Heart right ventricle (tissue), 16 donors: ENCODE data around the gene DISC1. TPM values are rescaled to one million over a fixed set of nuclear protein-coding genes. Genes with fewer than 3 reads are reported as not detected.

Source experiments
- ATAC-seq, 8 donors: fragments of 200-7000 bp; cut with Tn5 transposase; one replicate each; pipeline ENCODE4 v1.9.1; 2020; ENCODE audit warnings: mild to moderate bottlenecking in 8 of 8, moderate library complexity in 8 of 8, moderate number of reproducible peaks in 1 of 8
- DNase-seq, 2 donors: peaks; one replicate each; pipeline ENCODE4 v3.0.0-alpha.2; 2020
- H3K27ac ChIP-seq, 10 donors: fragments of 200-600 bp; sonication (generic) in 2 of 10; one replicate each; pipeline versions ENCODE4 v1.5.0 to v1.8.0; 2020 to 2022; ENCODE audit warnings: mild to moderate bottlenecking in 3 of 10
- H3K27me3 ChIP-seq, 7 donors: fragments of 200-600 bp; one replicate each; pipeline ENCODE4 v1.8.0; 2021 to 2022; ENCODE audit warnings: mild to moderate bottlenecking in 2 of 7
- H3K36me3 ChIP-seq, 9 donors: fragments of 200-600 bp; sonication (generic) in 1 of 9; one replicate each; pipeline versions ENCODE4 v1.5.0 to v1.8.0; 2020 to 2022; ENCODE audit warnings: mild to moderate bottlenecking in 2 of 9
- H3K4me1 ChIP-seq, 9 donors: fragments of 200-600 bp; sonication (generic) in 1 of 9; one replicate each; pipeline versions ENCODE4 v1.5.0 to v1.8.0; 2020 to 2022; ENCODE audit warnings: mild to moderate bottlenecking in 4 of 9
- H3K4me3 ChIP-seq, 10 donors: fragments of 200-600 bp; sonication (generic) in 2 of 10; one replicate each; pipeline versions ENCODE4 v1.5.0 to v1.8.0; 2020 to 2022; ENCODE audit warnings: mild to moderate bottlenecking in 7 of 10, moderate library complexity in 2 of 10
- H3K9me3 ChIP-seq, 11 donors: fragments of 200-600 bp in 10 of 11; sonication (generic) in 2 of 11; one replicate each; pipeline versions ENCODE4 v1.5.0 to v1.8.0; 2013 to 2022; ENCODE audit warnings: mild to moderate bottlenecking in 2 of 11, control low read depth in 1 of 11, moderate library complexity in 1 of 11
- WGBS, 2 donors: extraction: QIAGEN DNeasy Blood & Tissue Kit; methylation state at CpG; one replicate each; pipeline ENCODE4 v1.1.7; 2013; ENCODE audit warnings: inconsistent platforms in 1 of 2; 5-methylcytosine and 5-hydroxymethylcytosine counted together
- intact Hi-C, 10 donors: fragments of 100-400 bp; cut with DNase I; formaldehyde crosslinking; loops; one replicate each; pipeline versions ENCODE4 v1.11.1 to v1.14.2; 2022
- polyA plus RNA-seq, 2 donors: library from polyadenylated mRNA; stranded (reverse); fragments of 200-250 nt; gene quantifications; one replicate each; pipeline ENCODE4 v1.2.3, GENCODE V29; 2013
- total RNA-seq, 10 donors: library from RNA; stranded (reverse); fragmentation: NEBNext Ultra II Directional in 3 of 10; extraction: Animal tissue kit (Norgen Biotek cat#: 25700) in 3 of 10; gene quantifications; one replicate each; pipeline versions ENCODE4 v1.2.1 to v1.2.4, GENCODE V29; 2021 to 2023
- TF ChIP-seq, protein P1 (sequence below), 9 donors: fragments of 200-600 bp; sonication (generic) in 2 of 9; IDR thresholded peaks; one replicate each; pipeline versions ENCODE4 v1.5.0 to v1.8.0; 2021 to 2022; ENCODE audit warnings: antibody characterized with exemption in 9 of 9, mild to moderate bottlenecking in 5 of 9, moderate library complexity in 1 of 9
- donor health status: Arrhythmogenic right ventricular cardiomyopathy.
- donor health status: ischemic (EF 13 %, LVEDD 7.1; RV severe dilation, severe dysfunction).
- donor health status: healthy with polysubstance abuse.
- donor health status: DM: no; HTN: yes; CAD: no.
- donor health status: DM: no; HTN: no; CAD: no.
- donor health status: ischemic (EF 25% LVEDD 6.9; RV normal size, moderate dysfunction).
- donor health status: ischemic (EF 25% LVEDD 5.7; RV mildly dilated, moderate dysfunction).
- donor health status: healthy.
- donor health status: DM: yes; HTN: yes; CAD: no.
- donor health status: Ischemic cardiomyopathy.
- donor health status: ischemic (EF 35%, LVEDD 5.7; RV mildly dilated, moderate dysfunction).
- donor health status: nonischemic (EF 11% LVEDD 7.7; RV severe dilation, severe dysfunction).
- donor health status: DM: yes; HTN: yes; CAD: no.
- donor health status: PGD.
- donor health status: ischemic (EF 29% LVEDD 5.4; RV normal size, mild dysfunction).
- donor health status: nonischemic (EF 23%, LVEDD 6.1; RV moderate dilation, normal function).

DISC1 gene
- total and polyA plus RNA-seq, 12 donors, result 1.4 to 6.4 (median 4.0) TPM

DNA sequence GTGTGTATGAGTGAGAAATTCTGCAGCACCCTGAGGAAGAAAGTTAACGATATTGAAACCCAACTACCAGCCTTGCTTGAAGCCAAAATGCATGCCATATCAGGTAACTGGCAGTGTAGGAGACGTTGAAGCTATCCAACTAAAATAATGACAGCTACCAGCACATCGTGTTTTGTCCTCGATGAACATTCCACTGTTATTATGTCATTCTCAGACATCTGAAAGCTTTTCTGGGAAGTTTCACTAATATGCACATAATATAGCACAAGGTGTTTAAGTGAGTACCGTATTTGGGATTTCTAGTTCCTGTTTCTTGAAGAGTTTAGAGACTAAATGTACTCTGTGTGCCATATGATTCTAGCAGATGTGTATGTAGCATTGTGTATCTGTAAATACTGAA lies 173.5 kb downstream of the DISC1 start:
- no peak for ATAC-seq
- 54 to 62% methylated on average over 5 of the region's 5 CpGs for WGBS, 2 donors
- intact Hi-C loops, result loop anchor here in 1 of 10 donors (10.0 kb wide), 1 partner anchor 55 kb away; no protein-coding TSS in a partner anchor
- H3K4me1 ChIP-seq, result peaks cover 0 to 11% (median 0%) of the 10 kb centered on the region in 9 donors
- H3K27ac ChIP-seq, result no peak overlapping the region
- DNase-seq, result no peak
- TF ChIP-seq, protein P1, sequence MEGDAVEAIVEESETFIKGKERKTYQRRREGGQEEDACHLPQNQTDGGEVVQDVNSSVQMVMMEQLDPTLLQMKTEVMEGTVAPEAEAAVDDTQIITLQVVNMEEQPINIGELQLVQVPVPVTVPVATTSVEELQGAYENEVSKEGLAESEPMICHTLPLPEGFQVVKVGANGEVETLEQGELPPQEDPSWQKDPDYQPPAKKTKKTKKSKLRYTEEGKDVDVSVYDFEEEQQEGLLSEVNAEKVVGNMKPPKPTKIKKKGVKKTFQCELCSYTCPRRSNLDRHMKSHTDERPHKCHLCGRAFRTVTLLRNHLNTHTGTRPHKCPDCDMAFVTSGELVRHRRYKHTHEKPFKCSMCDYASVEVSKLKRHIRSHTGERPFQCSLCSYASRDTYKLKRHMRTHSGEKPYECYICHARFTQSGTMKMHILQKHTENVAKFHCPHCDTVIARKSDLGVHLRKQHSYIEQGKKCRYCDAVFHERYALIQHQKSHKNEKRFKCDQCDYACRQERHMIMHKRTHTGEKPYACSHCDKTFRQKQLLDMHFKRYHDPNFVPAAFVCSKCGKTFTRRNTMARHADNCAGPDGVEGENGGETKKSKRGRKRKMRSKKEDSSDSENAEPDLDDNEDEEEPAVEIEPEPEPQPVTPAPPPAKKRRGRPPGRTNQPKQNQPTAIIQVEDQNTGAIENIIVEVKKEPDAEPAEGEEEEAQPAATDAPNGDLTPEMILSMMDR (IDR thresholded peaks at IDR 0.05), result no peak
- no peaks in the 10 kb centered on the region for H3K27me3 ChIP-seq
- no peak overlapping the region for H3K4me3 ChIP-seq
- peaks cover 0 to 21% (median 0%) of the 10 kb centered on the region in 9 donors for H3K36me3 ChIP-seq
- no peaks in the 10 kb centered on the region for H3K9me3 ChIP-seq

DNA sequence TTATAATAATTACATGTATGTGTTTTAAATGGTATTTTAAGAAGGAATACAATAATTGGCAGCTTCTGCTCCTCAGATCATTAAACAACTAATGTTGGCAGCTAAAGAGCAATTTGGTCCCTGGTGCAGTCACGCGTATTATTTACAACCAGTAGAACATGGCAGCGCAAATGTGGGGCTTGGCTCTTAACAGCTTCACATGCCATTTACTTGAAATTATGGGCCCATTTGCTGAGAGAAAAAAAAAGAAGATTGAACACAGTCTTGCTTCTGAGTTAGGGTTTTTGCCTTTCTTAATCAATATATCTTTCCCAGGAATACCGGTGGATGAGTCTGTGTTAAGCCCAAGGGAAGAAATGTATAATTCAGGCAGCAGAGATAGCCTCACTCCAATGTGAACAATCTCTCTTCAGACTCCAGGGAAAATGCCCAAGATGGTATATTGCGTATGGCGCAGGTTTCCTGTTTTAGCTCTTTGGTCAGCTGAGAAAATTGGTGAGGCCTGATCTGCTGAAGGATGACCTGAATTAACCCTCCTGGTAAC lies 174.5 kb downstream of the DISC1 start:
- WGBS, 2 donors, result 97 to 99% methylated on average over 6 of the region's 6 CpGs
- no peak for DNase-seq
- Histone ChIP-seq H3K9me3 (no peaks in the 10 kb centered on the region), H3K27ac (no peak overlapping the region), H3K36me3 (peaks cover 0 to 21% (median 0%) of the 10 kb centered on the region in 9 donors), H3K4me3 (no peak overlapping the region), H3K27me3 (no peaks in the 10 kb centered on the region), H3K4me1 (peaks cover 0 to 11% (median 0%) of the 10 kb centered on the region in 9 donors)
- intact Hi-C loops, result loop anchor here in 1 of 10 donors (10.0 kb wide), 1 partner anchor 56 kb away; no protein-coding TSS in a partner anchor
- ATAC-seq, result no peak
- TF ChIP-seq, protein P1 (IDR thresholded peaks at IDR 0.05), result no peak

DNA sequence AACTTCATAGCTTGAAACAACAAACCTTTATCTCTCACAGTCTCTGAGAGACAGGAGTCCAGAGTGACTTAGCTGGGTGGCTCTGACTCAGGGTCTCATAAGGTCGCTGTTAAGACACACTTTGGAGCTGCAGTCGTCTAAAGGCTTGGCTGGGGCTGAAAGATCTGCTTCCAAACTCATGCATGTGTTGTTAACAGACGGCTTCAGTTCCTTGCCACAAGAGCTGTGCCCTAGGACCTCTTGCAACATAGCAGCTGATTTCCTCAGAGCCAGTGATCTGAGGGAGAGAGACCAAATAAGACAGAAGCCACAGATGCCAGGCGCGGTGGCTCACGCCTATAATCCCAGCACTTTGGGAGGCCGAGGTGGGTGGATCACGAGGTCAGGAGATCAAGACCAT lies 176.8 kb downstream of the DISC1 start:
- DNase-seq (no peak), ATAC-seq (peak in 1 of 8 donors; percentile 54)
- peaks cover 0 to 21% (median 0%) of the 10 kb centered on the region in 9 donors for H3K36me3 ChIP-seq
- H3K27ac ChIP-seq, result peak overlapping the region in 1 of 10 donors; percentile 1
- WGBS, 2 donors, result 74 to 75% methylated on average over 6 to 8 of the region's 8 CpGs
- intact Hi-C loops, result loop anchor here in 1 of 10 donors (10.0 kb wide), 1 partner anchor 59 kb away; no protein-coding TSS in a partner anchor
- TF ChIP-seq, protein P1 (IDR thresholded peaks at IDR 0.05), result no peak
- H3K4me3 ChIP-seq, result no peak overlapping the region
- no peaks in the 10 kb centered on the region for H3K9me3 ChIP-seq
- H3K4me1 ChIP-seq, result peaks cover 0 to 20% (median 4%) of the 10 kb centered on the region in 9 donors
- no peaks in the 10 kb centered on the region for H3K27me3 ChIP-seq

DNA sequence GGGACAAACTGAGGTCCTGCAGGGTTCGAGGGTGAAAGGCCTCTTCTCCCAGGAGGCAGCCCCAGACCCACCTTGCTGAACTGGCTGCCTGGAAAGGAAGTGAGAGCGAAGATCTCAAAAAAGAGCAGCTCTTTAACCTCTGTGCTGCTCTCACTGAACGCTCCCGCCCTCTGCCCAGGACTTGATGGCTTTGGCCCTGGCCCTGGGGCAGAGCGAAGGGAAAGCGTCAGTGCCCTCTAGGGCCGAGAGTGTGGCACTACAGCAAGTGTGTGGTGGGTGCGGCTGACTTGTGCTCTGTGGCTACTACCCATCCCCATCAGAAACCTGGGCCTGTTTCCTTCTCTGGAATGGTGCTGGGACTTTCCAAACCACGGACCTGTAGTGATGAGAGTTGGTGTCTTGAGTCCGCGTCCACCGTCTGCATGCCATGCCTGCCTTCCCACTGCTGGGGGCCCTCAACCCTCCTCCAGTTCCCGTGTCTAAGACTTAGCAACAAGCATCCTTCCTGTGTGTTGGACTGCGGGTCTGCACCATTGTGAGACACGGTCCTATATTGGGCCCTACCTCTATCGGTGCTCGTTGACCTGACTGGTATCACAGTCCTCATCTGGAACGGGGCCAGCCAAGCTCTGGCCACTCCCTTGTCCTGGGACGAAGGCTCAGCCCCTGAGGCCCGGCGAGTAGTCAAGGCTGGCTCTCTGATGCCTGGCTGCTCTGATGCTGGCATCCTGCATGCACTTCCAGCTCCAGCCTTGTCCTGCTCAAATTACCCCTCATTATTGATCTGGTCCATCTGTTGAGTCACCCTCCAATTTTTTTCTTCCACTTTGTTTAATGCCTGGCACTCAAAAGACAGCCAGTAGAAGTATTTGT lies 180.3 kb downstream of the DISC1 start:
- H3K4me1 ChIP-seq, result peaks cover 2 to 33% (median 13%) of the 10 kb centered on the region in 9 donors
- no peak overlapping the region for H3K4me3 ChIP-seq
- H3K27me3 ChIP-seq, result no peaks in the 10 kb centered on the region
- 66 to 70% methylated on average over 21 of the region's 21 CpGs for WGBS, 2 donors
- TF ChIP-seq, protein P1 (IDR thresholded peaks at IDR 0.05), result peak; percentile 26 to 71 (median 59)
- no peaks in the 10 kb centered on the region for H3K9me3 ChIP-seq
- intact Hi-C loops, result loop anchor here in 7 of 10 donors (2.0 to 10.0 kb wide), 4 partner anchors 35 to 62 kb away; no protein-coding TSS in a partner anchor
- no peak overlapping the region for H3K27ac ChIP-seq
- ATAC-seq, result peak; percentile 67 to 84 (median 78)
- DNase-seq, result peak in 1 of 2 donors; percentile 51
- H3K36me3 ChIP-seq, result peaks cover 0 to 15% (median 0%) of the 10 kb centered on the region in 9 donors
